CD4-positive, alpha-beta T cell treated with Interleukin-21 for 1 hour (primary cell): ENCODE measurements around the gene TET1.
"Not testable (repeated sequence)": the region's sequence is repeated elsewhere in the genome, so short reads cannot be mapped to it uniquely, and the experiment has no call there.

Experiments
- DNase-seq: peaks from one replicate; pipeline ENCODE4 v3.0.0-alpha.2; 2020

The TET1 gene

GRCh38 chr10:68560186-68560942, at the start of gene TET1:
Gene TET1, plus strand, starts transcription at chr10:68560337. Its CDS starts 12,002 bp downstream, at chr10:68572339.
- no peak for DNase-seq

- not testable (repeated sequence) for DNase-seq
Measured at GRCh38 chr10:68516216-68516615, 43.9 kb upstream of the TET1 start.

GRCh38 chr10:68516766-68517165, 43.4 kb upstream of the TET1 start:
- no peak for DNase-seq

- no peak for DNase-seq
Measured at GRCh38 chr10:68517188-68517587, 42.9 kb upstream of the TET1 start.

- not testable (repeated sequence) for DNase-seq
Measured at GRCh38 chr10:68518609-68519008, 41.5 kb upstream of the TET1 start.

GRCh38 chr10:68525490-68526038, 34.6 kb upstream of the TET1 start:
- DNase-seq: not testable (repeated sequence)

GRCh38 chr10:68526634-68527307, 33.4 kb upstream of the TET1 start:
- DNase-seq: no peak

- no peak for DNase-seq
Measured at GRCh38 chr10:68536973-68537372, 23.2 kb upstream of the TET1 start.

GRCh38 chr10:68537796-68538195, 22.3 kb upstream of the TET1 start:
- DNase-seq: no peak

- no peak for DNase-seq
Measured at GRCh38 chr10:68543004-68543918, 16.9 kb upstream of the TET1 start.

- peak; percentile 61 for DNase-seq
Measured at GRCh38 chr10:68550747-68551411, 9.3 kb upstream of the TET1 start.

- DNase-seq: no peak
Measured at GRCh38 chr10:68553138-68553537, 7.0 kb upstream of the TET1 start.

- DNase-seq: no peak
Measured at GRCh38 chr10:68553599-68553998, 6.5 kb upstream of the TET1 start.

- DNase-seq: no peak
Measured at GRCh38 chr10:68558478-68558877, 1.7 kb upstream of the TET1 start.

GRCh38 chr10:68559251-68559650, 886 bp upstream of the TET1 start:
- no peak for DNase-seq

GRCh38 chr10:68559841-68560185, 324 bp upstream of the TET1 start:
- DNase-seq: no peak

- DNase-seq: no peak
Measured at GRCh38 chr10:68560943-68561864, 1.1 kb downstream of the TET1 start.

GRCh38 chr10:68561865-68562649, 1.9 kb downstream of the TET1 start:
- DNase-seq: no peak

GRCh38 chr10:68562661-68563570, 2.8 kb downstream of the TET1 start:
- no peak for DNase-seq
